ENCODE measurements around the gene APLN. TPM values are rescaled to one million over a fixed set of nuclear protein-coding genes. Genes with fewer than 3 reads are reported as not detected.

The APLN gene
- total RNA-seq, 2 donors from 2014 or later, result 1.7 to 3.5 TPM

GRCh38 chrX:129682979-129683378, 28.2 kb upstream of the APLN start:
- no peaks in the 10 kb centered on the region for H3K27me3 ChIP-seq (replicated peaks; ENCODE audit: insufficient read depth)
- H3K4me1 ChIP-seq (replicated peaks), result no peaks in the 10 kb centered on the region
- no peak for TF ChIP-seq CTCF (IDR thresholded peaks at IDR 0.05)
- TF ChIP-seq POLR2AphosphoS5 (IDR thresholded peaks at IDR 0.05), result no peak
- TF ChIP-seq POLR2A (IDR thresholded peaks at IDR 0.05), result no peak
- H3K36me3 ChIP-seq, result no peaks in the 10 kb centered on the region
- DNase-seq (ENCODE audit: low spot score), result no peak
- no peak overlapping the region for H3K27ac ChIP-seq
- WGBS, result 100% methylated on average over 1 of the region's 1 CpG
- intact Hi-C loops (cut with DNase I), result no loop called here
- H3K4me3 ChIP-seq, result no peak overlapping the region
- H3K9me3 ChIP-seq, result no peaks in the 10 kb centered on the region

- WGBS, result 69% methylated on average over 1 of the region's 1 CpG
Measured at GRCh38 chrX:129679901-129680300, 25.1 kb upstream of the APLN start.

GRCh38 chrX:129678614-129679195, 23.9 kb upstream of the APLN start:
- Histone ChIP-seq H3K27me3 (replicated peaks; ENCODE audit: insufficient read depth) (no peaks in the 10 kb centered on the region), H3K27ac (peak overlapping the region; percentile 79 to 80), H3K36me3 (no peaks in the 10 kb centered on the region), H3K9me3 (no peaks in the 10 kb centered on the region), H3K4me1 (replicated peaks) (no peaks in the 10 kb centered on the region), H3K4me3 (peak overlapping the region; percentile 25 to 28)
- DNase-seq (ENCODE audit: low spot score), result no peak
- WGBS, result 18% methylated on average over 11 of the region's 14 CpGs
- no peak for TF ChIP-seq POLR2A (IDR thresholded peaks at IDR 0.05)
- no peak for TF ChIP-seq POLR2AphosphoS5 (IDR thresholded peaks at IDR 0.05)
- TF ChIP-seq CTCF (IDR thresholded peaks at IDR 0.05), result no peak
- intact Hi-C loops (cut with DNase I), result no loop called here

More at GRCh38 chrX:129679901-129680300, 25.1 kb upstream of the APLN start:
- Histone ChIP-seq H3K4me1 (replicated peaks) (no peaks in the 10 kb centered on the region), H3K9me3 (no peaks in the 10 kb centered on the region), H3K36me3 (no peaks in the 10 kb centered on the region), H3K27me3 (replicated peaks; ENCODE audit: insufficient read depth) (no peaks in the 10 kb centered on the region), H3K4me3 (no peak overlapping the region), H3K27ac (no peak overlapping the region)
- TF ChIP-seq CTCF (IDR thresholded peaks at IDR 0.05) (no peak), POLR2AphosphoS5 (IDR thresholded peaks at IDR 0.05) (no peak), POLR2A (IDR thresholded peaks at IDR 0.05) (no peak)
- intact Hi-C loops (cut with DNase I), result no loop called here
- peak; percentile 26 for DNase-seq (ENCODE audit: low spot score)

GRCh38 chrX:129667412-129667811, 12.7 kb upstream of the APLN start:
- no peaks in the 10 kb centered on the region for H3K9me3 ChIP-seq
- H3K4me1 ChIP-seq (replicated peaks), result no peaks in the 10 kb centered on the region
- no peak overlapping the region for H3K27ac ChIP-seq
- no peaks in the 10 kb centered on the region for H3K36me3 ChIP-seq
- H3K27me3 ChIP-seq (replicated peaks; ENCODE audit: insufficient read depth), result no peaks in the 10 kb centered on the region
- no peak for DNase-seq (ENCODE audit: low spot score)
- H3K4me3 ChIP-seq, result no peak overlapping the region
- no peak for TF ChIP-seq POLR2A (IDR thresholded peaks at IDR 0.05)
- no peak for TF ChIP-seq POLR2AphosphoS5 (IDR thresholded peaks at IDR 0.05)
- TF ChIP-seq CTCF (IDR thresholded peaks at IDR 0.05), result no peak
- intact Hi-C loops (cut with DNase I), result no loop called here

- whole genome bisulfite sequencing, result 45% methylated on average over 6 of the region's 7 CpGs
- Histone ChIP-seq H3K4me1 (replicated peaks) (no peaks in the 10 kb centered on the region), H3K36me3 (no peaks in the 10 kb centered on the region), H3K27me3 (replicated peaks; ENCODE audit: insufficient read depth) (no peaks in the 10 kb centered on the region), H3K4me3 (no peak overlapping the region), H3K27ac (no peak overlapping the region), H3K9me3 (no peaks in the 10 kb centered on the region)
- TF ChIP-seq POLR2A (IDR thresholded peaks at IDR 0.05) (no peak), POLR2AphosphoS5 (IDR thresholded peaks at IDR 0.05) (no peak), CTCF (IDR thresholded peaks at IDR 0.05) (no peak)
- no peak for DNase-seq (ENCODE audit: low spot score)
- intact Hi-C loops (cut with DNase I), result no loop called here
Measured at GRCh38 chrX:129665916-129666644, 11.3 kb upstream of the APLN start.
